ENCODE results near the gene TIAM2. TPM values are rescaled to one million over a fixed set of nuclear protein-coding genes. Genes with fewer than 3 reads are reported as not detected.

Gene TIAM2
- total RNA-seq, 1 experiment from 2014 or later = 3.8 TPM

- H3K9me3 Mint-ChIP-seq (ENCODE audit: unreplicated experiment) = no peaks in the 10 kb centered on the region
Observed at GRCh38 chr6:155130161-155130853, 135.2 kb downstream of the TIAM2 start.

GRCh38 chr6:155132617-155133016, 137.5 kb downstream of the TIAM2 start:
- Histone ChIP-seq H3K36me3 (ENCODE audit: control insufficient read depth, insufficient read depth, low read length) (no peaks in the 10 kb centered on the region), H3K4me1 (no peaks in the 10 kb centered on the region), H3K27me3 (replicated peaks; ENCODE audit: control insufficient read depth, insufficient read depth, low read length) (no peaks in the 10 kb centered on the region), H3K4me3 (ENCODE audit: low read depth, low read length) (no peak overlapping the region), H3K9me3 (no peaks in the 10 kb centered on the region)
- Mint-ChIP-seq H3K27me3 (ENCODE audit: insufficient read depth, unreplicated experiment) (no peaks in the 10 kb centered on the region), H3K4me3 (ENCODE audit: unreplicated experiment) (no peak overlapping the region), H3K4me1 (ENCODE audit: low read depth, unreplicated experiment) (no peaks in the 10 kb centered on the region), H3K36me3 (ENCODE audit: insufficient read depth, unreplicated experiment) (no peaks in the 10 kb centered on the region), H3K27ac (ENCODE audit: unreplicated experiment) (no peak overlapping the region), H3K9me3 (ENCODE audit: unreplicated experiment) (no peaks in the 10 kb centered on the region)
- no peak for DNase-seq
- CTCF ChIA-PET = no interaction called here
- TF ChIP-seq CTCF (IDR thresholded peaks at IDR 0.05; ENCODE audit: insufficient read depth in 1 of 2, low read depth in 1 of 2, low read length in 1 of 2, severe bottlenecking in 1 of 2, unreplicated experiment in 1 of 2) = no peak
- intact Hi-C loops (cut with micrococcal nuclease; ENCODE audit: unreplicated experiment) = no loop called here
- BruUV-seq (replicated peaks) = no TSS peak
- POLR2A ChIA-PET = no interaction called here

More at GRCh38 chr6:155130161-155130853, 135.2 kb downstream of the TIAM2 start:
- Mint-ChIP-seq H3K36me3 (ENCODE audit: insufficient read depth, unreplicated experiment) (no peaks in the 10 kb centered on the region), H3K4me3 (ENCODE audit: unreplicated experiment) (no peak overlapping the region), H3K27ac (ENCODE audit: unreplicated experiment) (no peak overlapping the region), H3K4me1 (ENCODE audit: low read depth, unreplicated experiment) (no peaks in the 10 kb centered on the region), H3K27me3 (ENCODE audit: insufficient read depth, unreplicated experiment) (no peaks in the 10 kb centered on the region)
- H3K36me3 ChIP-seq (ENCODE audit: control insufficient read depth, insufficient read depth, low read length) = no peaks in the 10 kb centered on the region
- no peaks in the 10 kb centered on the region for H3K4me1 ChIP-seq
- no peak for TF ChIP-seq CTCF (IDR thresholded peaks at IDR 0.05; ENCODE audit: insufficient read depth in 1 of 2, low read depth in 1 of 2, low read length in 1 of 2, severe bottlenecking in 1 of 2, unreplicated experiment in 1 of 2)
- ChIA-PET CTCF (no interaction called here), POLR2A (no interaction called here)
- BruUV-seq (replicated peaks) = no TSS peak
- H3K9me3 ChIP-seq = no peaks in the 10 kb centered on the region
- DNase-seq = no peak
- intact Hi-C loops (cut with micrococcal nuclease; ENCODE audit: unreplicated experiment) = no loop called here
- H3K27me3 ChIP-seq (replicated peaks; ENCODE audit: control insufficient read depth, insufficient read depth, low read length) = no peaks in the 10 kb centered on the region
- no peak overlapping the region for H3K4me3 ChIP-seq (ENCODE audit: low read depth, low read length)

- CTCF ChIA-PET = no interaction called here
- POLR2A ChIA-PET = no interaction called here
- BruUV-seq (replicated peaks) = no TSS peak
- Histone ChIP-seq H3K4me1 (peaks cover 17% of the 10 kb centered on the region; the same call in 1 of the 2 replicates), H3K27me3 (replicated peaks; ENCODE audit: control insufficient read depth, insufficient read depth, low read length) (no peaks in the 10 kb centered on the region), H3K36me3 (ENCODE audit: control insufficient read depth, insufficient read depth, low read length) (no peaks in the 10 kb centered on the region), H3K9me3 (no peaks in the 10 kb centered on the region), H3K4me3 (ENCODE audit: low read depth, low read length) (no peak overlapping the region)
- H3K9me3 Mint-ChIP-seq (ENCODE audit: unreplicated experiment) = no peaks in the 10 kb centered on the region
- no peak overlapping the region for H3K27ac Mint-ChIP-seq (ENCODE audit: unreplicated experiment)
- no peaks in the 10 kb centered on the region for H3K27me3 Mint-ChIP-seq (ENCODE audit: insufficient read depth, unreplicated experiment)
- H3K4me1 Mint-ChIP-seq (ENCODE audit: low read depth, unreplicated experiment) = peaks cover 10% of the 10 kb centered on the region
- no peak for TF ChIP-seq CTCF (IDR thresholded peaks at IDR 0.05; ENCODE audit: insufficient read depth in 1 of 2, low read depth in 1 of 2, low read length in 1 of 2, severe bottlenecking in 1 of 2, unreplicated experiment in 1 of 2)
- no peaks in the 10 kb centered on the region for H3K36me3 Mint-ChIP-seq (ENCODE audit: insufficient read depth, unreplicated experiment)
- H3K4me3 Mint-ChIP-seq (ENCODE audit: unreplicated experiment) = no peak overlapping the region
- intact Hi-C loops (cut with micrococcal nuclease; ENCODE audit: unreplicated experiment) = loop anchor here (5.0 kb wide), 1 partner anchor 54 kb away; no protein-coding TSS in a partner anchor
- DNase-seq = no peak
Observed at GRCh38 chr6:155141002-155141401, 145.9 kb downstream of the TIAM2 start.

Measured in Caco-2 (cell line).